ENCODE data around the gene AUTS2.

Gene AUTS2

DNA sequence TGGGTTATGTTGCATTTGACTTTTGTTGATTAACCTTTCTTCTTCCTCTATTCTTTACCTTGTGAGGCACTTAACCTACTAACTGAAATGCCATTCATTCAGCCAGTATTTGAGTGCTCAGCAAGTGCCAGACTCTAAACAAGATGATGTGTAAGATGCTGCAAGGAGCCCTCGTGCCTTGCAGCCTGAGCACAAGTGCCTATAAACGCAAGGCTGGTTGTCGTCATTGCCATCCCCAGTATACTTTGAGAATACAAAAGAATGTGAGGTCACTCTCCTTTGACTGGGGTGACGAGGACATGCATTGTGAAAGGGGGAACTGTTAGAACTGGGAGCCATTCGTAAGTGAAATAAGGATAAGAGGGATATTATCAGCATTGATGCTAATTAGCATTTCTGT lies 103.0 kb downstream of the AUTS2 start:
- H3K4me3 ChIP-seq (replicated peaks; ENCODE audit: low read depth, low read length), result no peak overlapping the region
- TF ChIP-seq, protein P1, sequence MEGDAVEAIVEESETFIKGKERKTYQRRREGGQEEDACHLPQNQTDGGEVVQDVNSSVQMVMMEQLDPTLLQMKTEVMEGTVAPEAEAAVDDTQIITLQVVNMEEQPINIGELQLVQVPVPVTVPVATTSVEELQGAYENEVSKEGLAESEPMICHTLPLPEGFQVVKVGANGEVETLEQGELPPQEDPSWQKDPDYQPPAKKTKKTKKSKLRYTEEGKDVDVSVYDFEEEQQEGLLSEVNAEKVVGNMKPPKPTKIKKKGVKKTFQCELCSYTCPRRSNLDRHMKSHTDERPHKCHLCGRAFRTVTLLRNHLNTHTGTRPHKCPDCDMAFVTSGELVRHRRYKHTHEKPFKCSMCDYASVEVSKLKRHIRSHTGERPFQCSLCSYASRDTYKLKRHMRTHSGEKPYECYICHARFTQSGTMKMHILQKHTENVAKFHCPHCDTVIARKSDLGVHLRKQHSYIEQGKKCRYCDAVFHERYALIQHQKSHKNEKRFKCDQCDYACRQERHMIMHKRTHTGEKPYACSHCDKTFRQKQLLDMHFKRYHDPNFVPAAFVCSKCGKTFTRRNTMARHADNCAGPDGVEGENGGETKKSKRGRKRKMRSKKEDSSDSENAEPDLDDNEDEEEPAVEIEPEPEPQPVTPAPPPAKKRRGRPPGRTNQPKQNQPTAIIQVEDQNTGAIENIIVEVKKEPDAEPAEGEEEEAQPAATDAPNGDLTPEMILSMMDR (IDR thresholded peaks at IDR 0.05; ENCODE audit: low read depth, low read length, missing control alignments), result no peak
- DNase-seq (ENCODE audit: extremely low read depth, low read depth), result no peak

DNA sequence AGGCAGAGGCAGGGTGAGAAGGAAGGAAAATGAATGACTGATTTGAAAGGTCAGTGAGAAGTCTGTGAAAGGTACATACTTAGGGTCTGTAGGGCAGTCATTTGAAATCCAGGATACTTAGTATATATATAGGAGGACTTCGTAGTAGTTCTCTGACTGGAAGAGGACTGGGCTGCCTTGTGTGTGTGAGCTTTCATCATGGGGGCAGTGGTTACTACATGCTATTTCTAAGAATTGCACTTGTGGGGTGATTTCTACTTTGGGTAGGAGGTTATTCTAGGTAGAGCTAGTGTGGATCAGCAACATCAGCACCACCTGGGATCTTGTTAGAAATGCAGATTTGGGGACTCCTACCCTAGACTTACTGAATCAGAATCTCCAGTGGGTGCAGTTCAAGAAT lies 104.1 kb downstream of the AUTS2 start:
- TF ChIP-seq, protein P1 (IDR thresholded peaks at IDR 0.05; ENCODE audit: low read depth, low read length, missing control alignments), result no peak
- no peak overlapping the region for H3K4me3 ChIP-seq (replicated peaks; ENCODE audit: low read depth, low read length)

DNA sequence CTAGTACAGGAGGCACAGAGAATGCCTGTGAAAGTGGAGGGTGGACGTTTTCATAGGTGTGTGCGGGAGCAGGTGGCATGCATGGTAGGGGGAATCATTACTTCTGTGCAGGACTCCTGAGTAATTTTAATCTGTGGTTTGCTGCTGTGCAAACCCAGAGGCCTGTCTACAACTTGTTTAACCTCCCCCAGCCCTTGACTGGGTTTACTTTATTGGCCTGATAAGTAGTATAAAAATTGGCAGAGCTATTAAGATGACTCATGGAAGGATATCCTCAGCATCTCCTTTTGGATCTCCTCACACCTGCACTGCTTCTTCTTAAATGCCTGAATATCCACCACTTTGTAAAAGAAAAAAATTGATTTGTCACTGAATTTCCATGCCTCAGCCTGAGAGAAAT lies 104.8 kb downstream of the AUTS2 start:
- H3K4me3 ChIP-seq (replicated peaks; ENCODE audit: low read depth, low read length), result no peak overlapping the region
- TF ChIP-seq, protein P1 (IDR thresholded peaks at IDR 0.05; ENCODE audit: low read depth, low read length, missing control alignments), result no peak

More for the DNA sequence above, 104.1 kb downstream of the AUTS2 start:
- no peak for DNase-seq (ENCODE audit: extremely low read depth, low read depth)

DNA sequence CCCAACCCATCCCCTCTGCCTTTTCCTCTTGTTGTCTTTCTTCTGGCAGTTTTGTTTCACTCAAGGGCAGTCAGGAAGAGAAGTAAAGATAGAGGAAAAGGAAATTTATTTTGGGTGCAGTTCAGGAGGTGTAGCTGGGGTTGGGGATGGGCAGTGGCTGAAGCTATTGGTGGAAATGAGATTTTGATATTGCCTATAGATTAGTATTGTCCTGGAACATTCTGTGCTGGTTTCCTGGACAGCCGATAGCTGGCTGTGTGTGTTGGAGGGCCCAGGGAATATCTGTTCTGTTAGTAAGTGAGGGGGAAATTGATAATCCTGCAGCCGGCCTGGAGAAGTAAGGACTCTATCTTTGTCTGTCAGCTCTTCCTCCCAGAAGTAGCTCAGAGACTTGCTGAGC lies 107.8 kb downstream of the AUTS2 start:
- DNase-seq (ENCODE audit: extremely low read depth, low read depth), result no peak
- TF ChIP-seq, protein P1 (IDR thresholded peaks at IDR 0.05; ENCODE audit: low read depth, low read length, missing control alignments), result no peak
- H3K4me3 ChIP-seq (replicated peaks; ENCODE audit: low read depth, low read length), result no peak overlapping the region

More for the DNA sequence above, 104.8 kb downstream of the AUTS2 start:
- no peak for DNase-seq (ENCODE audit: extremely low read depth, low read depth)

DNA sequence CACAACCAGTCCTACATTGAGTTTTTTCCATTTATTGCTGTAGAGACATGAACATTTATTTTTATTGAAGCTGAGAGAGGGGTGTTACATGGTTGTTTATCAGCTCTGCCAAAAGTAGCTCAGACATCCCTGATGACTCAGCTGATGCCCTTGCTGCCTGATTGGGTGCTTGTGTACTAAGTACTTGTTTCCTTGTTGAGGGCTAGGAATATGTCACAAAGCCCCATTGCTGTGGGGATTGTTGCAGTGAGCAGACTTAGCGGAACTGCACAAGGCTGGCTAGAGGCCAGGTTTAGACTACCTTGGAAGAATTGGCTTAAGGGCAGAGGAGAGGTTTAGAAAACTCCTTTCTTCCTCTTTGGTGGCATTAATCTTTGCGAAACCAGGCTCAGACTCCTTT lies 110.6 kb downstream of the AUTS2 start:
- DNase-seq (ENCODE audit: extremely low read depth, low read depth), result no peak
- no peak overlapping the region for H3K4me3 ChIP-seq (replicated peaks; ENCODE audit: low read depth, low read length)
- TF ChIP-seq, protein P1 (IDR thresholded peaks at IDR 0.05; ENCODE audit: low read depth, low read length, missing control alignments), result no peak

DNA sequence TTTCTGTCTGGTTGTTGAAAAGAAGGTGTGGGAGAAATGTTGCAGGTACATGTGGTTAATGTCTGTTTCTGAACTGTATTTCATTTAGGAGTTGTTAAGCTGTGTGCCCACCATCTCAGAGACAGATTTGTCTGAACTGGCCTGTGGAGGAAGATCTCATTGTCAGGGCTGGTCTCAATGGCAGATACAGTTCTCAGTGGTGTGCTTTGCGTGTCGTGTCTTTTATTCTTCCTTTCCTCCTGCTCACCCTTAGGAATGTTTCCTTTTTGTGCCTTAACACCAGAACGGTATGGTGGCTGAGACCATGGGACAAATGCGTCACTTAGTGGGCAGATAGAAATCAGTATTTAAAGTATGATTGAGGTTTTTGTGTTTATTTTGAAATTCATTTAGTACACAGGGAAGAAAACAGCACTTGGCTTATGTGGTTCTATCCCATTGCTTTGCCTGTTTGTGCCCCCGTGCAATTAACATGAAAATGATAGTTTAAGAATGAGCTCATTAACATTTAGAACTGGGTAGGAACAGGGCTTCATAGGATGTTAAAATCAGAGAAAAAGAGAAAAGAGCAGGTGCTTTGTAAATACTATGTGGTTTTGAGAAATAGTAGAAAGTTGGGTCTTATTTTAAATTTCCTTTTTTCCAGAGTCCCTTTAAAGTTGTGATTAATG lies 112.6 kb downstream of the AUTS2 start:
- TF ChIP-seq, protein P1 (IDR thresholded peaks at IDR 0.05; ENCODE audit: low read depth, low read length, missing control alignments), result no peak
- H3K4me3 ChIP-seq (replicated peaks; ENCODE audit: low read depth, low read length), result no peak overlapping the region
- no peak for DNase-seq (ENCODE audit: extremely low read depth, low read depth)

Measured in HFF-Myc (cell line).